DLD1 (cell line): ENCODE results near the gene NANP.

ENCODE experiments used
- in situ Hi-C: cut with HindIII; loops from 2 replicates; pipeline ENCODE4 v1.10.0; 2017; ENCODE audit warnings: low sequenced_read_pairs

NANP gene

GRCh38 chr20:25573288-25574251 is 50.2 kb downstream of the NANP start:
- in situ Hi-C loops: no loop called here

GRCh38 chr20:25571817-25572216 is 52.0 kb downstream of the NANP start:
- in situ Hi-C loops: no loop called here

- in situ Hi-C loops: no loop called here
These were observed 52.6 kb downstream of the NANP start for GRCh38 chr20:25571240-25571639.

GRCh38 chr20:25570148-25570530 is 53.7 kb downstream of the NANP start:
- in situ Hi-C loops: no loop called here

DNA sequence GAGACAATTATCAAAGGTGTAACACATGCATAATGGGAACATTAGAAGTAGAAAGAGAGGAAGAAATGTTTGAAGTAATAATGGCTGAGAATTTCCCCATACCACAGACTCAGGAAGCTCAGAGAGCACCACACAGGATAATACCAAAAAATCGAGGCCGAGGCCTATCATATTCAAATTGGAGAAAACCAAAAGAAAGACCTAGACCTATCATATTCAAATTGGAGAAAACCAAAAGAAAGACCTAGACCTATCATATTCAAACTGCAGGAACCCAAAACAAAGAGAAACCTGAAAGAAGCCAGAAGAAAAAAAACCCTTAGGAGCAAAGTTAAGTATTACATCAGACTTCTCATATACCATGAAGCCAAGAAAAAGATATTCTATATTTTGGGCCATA is 56.5 kb downstream of the NANP start:
- in situ Hi-C loops: no loop called here

GRCh38 chr20:25566821-25567220 is 57.0 kb downstream of the NANP start:
- in situ Hi-C loops: no loop called here

DNA sequence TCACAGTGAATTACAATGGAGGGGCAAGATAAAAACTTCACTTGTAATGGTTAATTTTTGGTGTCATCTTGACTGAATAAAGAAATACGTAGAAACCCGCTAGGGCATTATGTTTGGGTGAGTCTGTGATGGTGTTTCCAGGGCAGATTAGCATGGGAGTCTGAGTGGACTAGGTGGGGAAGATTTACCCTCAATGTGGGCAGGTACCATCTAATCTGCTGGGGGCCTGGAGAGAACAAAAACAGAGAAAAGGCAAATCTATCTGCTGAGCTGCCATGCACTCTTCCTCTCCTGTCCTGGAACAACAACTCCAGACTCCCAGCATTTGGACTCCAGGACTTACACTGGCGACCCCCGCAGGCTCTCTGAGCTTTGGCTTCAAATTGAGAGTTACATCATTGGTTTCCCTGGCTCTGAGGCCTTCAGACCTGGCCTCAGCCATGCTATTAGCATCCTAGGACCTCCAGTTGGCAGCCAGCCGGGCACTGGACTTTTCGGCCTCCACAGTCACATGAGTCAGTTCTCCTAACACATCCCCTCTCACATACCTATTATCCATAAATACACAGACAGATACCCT is 58.1 kb downstream of the NANP start:
- in situ Hi-C loops: no loop called here

- in situ Hi-C loops: no loop called here
These were observed 59.9 kb downstream of the NANP start for GRCh38 chr20:25563876-25564275.

GRCh38 chr20:25563362-25563761 is 60.5 kb downstream of the NANP start:
- in situ Hi-C loops: no loop called here
